Ishikawa (cell line): ENCODE results near the gene CDHR3.

Experiments
- CEBPB ChIP-seq: IDR thresholded peaks from 2 replicates; pipeline ENCODE4 v1.6.1; 2012
- CREB1 ChIP-seq: IDR thresholded peaks from 2 replicates; pipeline ENCODE4 v1.6.1; 2012; ENCODE audit warnings: low read depth
- EGR1 ChIP-seq: IDR thresholded peaks from 2 replicates; pipeline ENCODE4 v1.6.1; 2012
- EP300 ChIP-seq: IDR thresholded peaks from 2 replicates; pipeline ENCODE4 v1.6.1; 2012; ENCODE audit warnings: borderline replicate concordance
- FOXM1 ChIP-seq: IDR thresholded peaks from 2 replicates; pipeline ENCODE4 v1.6.1; 2012; ENCODE audit warnings: low read depth, borderline replicate concordance
- MAX ChIP-seq: IDR thresholded peaks from 2 replicates; pipeline ENCODE4 v1.6.1; 2012
- NFIC ChIP-seq: IDR thresholded peaks from 2 replicates; pipeline ENCODE4 v1.6.1; 2012
- RAD21 ChIP-seq: IDR thresholded peaks from 2 replicates; pipeline ENCODE4 v1.6.1; 2012; ENCODE audit warnings: low read depth
- REST ChIP-seq: IDR thresholded peaks from 2 replicates; pipeline ENCODE4 v1.6.1; 2012; ENCODE audit warnings: low read depth, mild to moderate bottlenecking
- TAF1 ChIP-seq: IDR thresholded peaks from 2 replicates; pipeline ENCODE4 v1.6.1; 2012; ENCODE audit warnings: low read depth, mild to moderate bottlenecking
- TCF12 ChIP-seq: IDR thresholded peaks from 2 replicates; pipeline ENCODE4 v1.6.1; 2012; ENCODE audit warnings: low read depth
- TEAD4 ChIP-seq: IDR thresholded peaks from 2 replicates; pipeline ENCODE4 v1.6.1; 2012
- USF1 ChIP-seq: IDR thresholded peaks from 2 replicates; pipeline ENCODE4 v1.6.1; 2012
- YY1 ChIP-seq: IDR thresholded peaks from 2 replicates; pipeline ENCODE4 v1.6.1; 2012; ENCODE audit warnings: low read depth
- ZBTB7A ChIP-seq: IDR thresholded peaks from 2 replicates; pipeline ENCODE4 v1.6.1; 2012; ENCODE audit warnings: low read depth

Gene CDHR3

GRCh38 chr7:106026101-106026500 lies 63.0 kb downstream of the CDHR3 start:
- TF ChIP-seq CREB1: no peak
- no peak for TF ChIP-seq FOXM1
- TF ChIP-seq MAX: no peak
- no peak for TF ChIP-seq EP300
- TF ChIP-seq ZBTB7A: no peak
- TF ChIP-seq USF1: no peak
- TF ChIP-seq CEBPB: no peak

- TF ChIP-seq ZBTB7A (no peak), EGR1 (no peak), REST (no peak), YY1 (no peak), NFIC (no peak), MAX (no peak), TCF12 (no peak), TAF1 (no peak), USF1 (no peak), CEBPB (no peak), CREB1 (no peak), FOXM1 (no peak), EP300 (no peak), TEAD4 (no peak), RAD21 (no peak)
These were observed 66.4 kb downstream of the CDHR3 start for GRCh38 chr7:106029451-106029850.

- TF ChIP-seq TCF12: no peak
- TF ChIP-seq REST: no peak
- TF ChIP-seq YY1: no peak
- TF ChIP-seq EGR1: no peak
- no peak for TF ChIP-seq TEAD4
These were observed 66.9 kb downstream of the CDHR3 start for GRCh38 chr7:106029941-106030340.

GRCh38 chr7:106031300-106032035 lies 68.4 kb downstream of the CDHR3 start:
- TF ChIP-seq FOXM1 (no peak), ZBTB7A (no peak), TCF12 (no peak), EGR1 (no peak), CREB1 (no peak), RAD21 (no peak)

GRCh38 chr7:106032295-106032694 lies 69.2 kb downstream of the CDHR3 start:
- TF ChIP-seq YY1 (no peak), FOXM1 (no peak), CEBPB (no peak), EGR1 (no peak)

GRCh38 chr7:106033735-106034134 lies 70.7 kb downstream of the CDHR3 start:
- TF ChIP-seq MAX (no peak), CEBPB (no peak), USF1 (no peak), REST (no peak), EP300 (no peak), ZBTB7A (no peak), NFIC (no peak), RAD21 (no peak), YY1 (no peak), TAF1 (no peak), CREB1 (no peak), EGR1 (no peak), FOXM1 (no peak), TCF12 (no peak), TEAD4 (no peak)
